ENCODE measurements around the gene HNRNPK.

Gene HNRNPK

GRCh38 chr9:83979812-83980394 is at the start of gene HNRNPK:
HNRNPK (minus strand) TSS chr9:83980215; CDS start chr9:83978252, 1,963 bp downstream.
- no peak for TF ChIP-seq GATA3 (IDR thresholded peaks at IDR 0.05; ENCODE audit: low read depth, low read length)
- no peak for TF ChIP-seq GATA2 (IDR thresholded peaks at IDR 0.05; ENCODE audit: low read depth, low read length)

GRCh38 chr9:84027201-84027600 is 47.2 kb upstream of the HNRNPK start:
- TF ChIP-seq GATA3 (IDR thresholded peaks at IDR 0.05; ENCODE audit: low read depth, low read length) (no peak), GATA2 (IDR thresholded peaks at IDR 0.05; ENCODE audit: low read depth, low read length) (no peak)

- no peak for TF ChIP-seq GATA3 (IDR thresholded peaks at IDR 0.05; ENCODE audit: low read depth, low read length)
- TF ChIP-seq GATA2 (IDR thresholded peaks at IDR 0.05; ENCODE audit: low read depth, low read length) = no peak
Observed at GRCh38 chr9:84024041-84024575, 44.1 kb upstream of the HNRNPK start.

- TF ChIP-seq GATA2 (IDR thresholded peaks at IDR 0.05; ENCODE audit: low read depth, low read length) = no peak
Observed at GRCh38 chr9:84007662-84008061, 27.6 kb upstream of the HNRNPK start.

GRCh38 chr9:84003246-84003645 is 23.2 kb upstream of the HNRNPK start:
- TF ChIP-seq GATA2 (IDR thresholded peaks at IDR 0.05; ENCODE audit: low read depth, low read length) (no peak), GATA3 (IDR thresholded peaks at IDR 0.05; ENCODE audit: low read depth, low read length) (no peak)

GRCh38 chr9:84002344-84002743 is 22.3 kb upstream of the HNRNPK start:
- TF ChIP-seq GATA3 (IDR thresholded peaks at IDR 0.05; ENCODE audit: low read depth, low read length) = no peak
- no peak for TF ChIP-seq GATA2 (IDR thresholded peaks at IDR 0.05; ENCODE audit: low read depth, low read length)

- TF ChIP-seq GATA3 (IDR thresholded peaks at IDR 0.05; ENCODE audit: low read depth, low read length) (no peak), GATA2 (IDR thresholded peaks at IDR 0.05; ENCODE audit: low read depth, low read length) (no peak)
Observed at GRCh38 chr9:84001621-84002020, 21.6 kb upstream of the HNRNPK start.

GRCh38 chr9:84000186-84000585 is 20.2 kb upstream of the HNRNPK start:
- no peak for TF ChIP-seq GATA2 (IDR thresholded peaks at IDR 0.05; ENCODE audit: low read depth, low read length)
- TF ChIP-seq GATA3 (IDR thresholded peaks at IDR 0.05; ENCODE audit: low read depth, low read length) = no peak

- no peak for TF ChIP-seq GATA3 (IDR thresholded peaks at IDR 0.05; ENCODE audit: low read depth, low read length)
- no peak for TF ChIP-seq GATA2 (IDR thresholded peaks at IDR 0.05; ENCODE audit: low read depth, low read length)
Observed at GRCh38 chr9:83999141-83999918, 19.3 kb upstream of the HNRNPK start.

- no peak for TF ChIP-seq GATA2 (IDR thresholded peaks at IDR 0.05; ENCODE audit: low read depth, low read length)
- no peak for TF ChIP-seq GATA3 (IDR thresholded peaks at IDR 0.05; ENCODE audit: low read depth, low read length)
Observed at GRCh38 chr9:83996126-83996525, 16.1 kb upstream of the HNRNPK start.

- TF ChIP-seq GATA2 (IDR thresholded peaks at IDR 0.05; ENCODE audit: low read depth, low read length) (no peak), GATA3 (IDR thresholded peaks at IDR 0.05; ENCODE audit: low read depth, low read length) (no peak)
Observed at GRCh38 chr9:83992901-83993300, 12.9 kb upstream of the HNRNPK start.

GRCh38 chr9:83992407-83992806 is 12.4 kb upstream of the HNRNPK start:
- TF ChIP-seq GATA2 (IDR thresholded peaks at IDR 0.05; ENCODE audit: low read depth, low read length) (no peak), GATA3 (IDR thresholded peaks at IDR 0.05; ENCODE audit: low read depth, low read length) (no peak)

GRCh38 chr9:83991355-83991754 is 11.3 kb upstream of the HNRNPK start:
- TF ChIP-seq GATA3 (IDR thresholded peaks at IDR 0.05; ENCODE audit: low read depth, low read length) = no peak
- no peak for TF ChIP-seq GATA2 (IDR thresholded peaks at IDR 0.05; ENCODE audit: low read depth, low read length)

GRCh38 chr9:83988411-83988810 is 8.4 kb upstream of the HNRNPK start:
- TF ChIP-seq GATA2 (IDR thresholded peaks at IDR 0.05; ENCODE audit: low read depth, low read length) (no peak), GATA3 (IDR thresholded peaks at IDR 0.05; ENCODE audit: low read depth, low read length) (no peak)

GRCh38 chr9:83987402-83987791 is 7.4 kb upstream of the HNRNPK start:
- TF ChIP-seq GATA3 (IDR thresholded peaks at IDR 0.05; ENCODE audit: low read depth, low read length) (no peak), GATA2 (IDR thresholded peaks at IDR 0.05; ENCODE audit: low read depth, low read length) (no peak)

Measured in SH-SY5Y (cell line).